IPS DF 6.9 (cell line): ENCODE measurements around the gene CFAP100.

Experiments
- DNase-seq: peaks from one replicate; pipeline ENCODE4 v3.0.0-alpha.2; 2013; ENCODE audit warnings: low read depth, low spot score
- H3K27ac ChIP-seq: one replicate; pipeline ENCODE4 v1.5.1; 2013; ENCODE audit warnings: low read length, control low read depth
- H3K27me3 ChIP-seq: 2 replicates; pipeline ENCODE4 v1.6.1; 2013; ENCODE audit warnings: mild to moderate bottlenecking, low read length; ENCODE audit not compliant: control insufficient read depth, insufficient read depth
- H3K36me3 ChIP-seq: 2 replicates; pipeline ENCODE4 v1.6.1; 2013; ENCODE audit warnings: low read length; ENCODE audit not compliant: control insufficient read depth, insufficient read depth
- H3K4me1 ChIP-seq: 2 replicates; pipeline ENCODE4 v1.6.1; 2013; ENCODE audit warnings: low read length; ENCODE audit not compliant: control insufficient read depth, insufficient read depth
- H3K4me3 ChIP-seq: 2 replicates; pipeline ENCODE4 v1.5.1; 2013; ENCODE audit warnings: mild to moderate bottlenecking, low read length
- H3K9me3 ChIP-seq: 2 replicates; pipeline ENCODE4 v1.6.1; 2013; ENCODE audit warnings: low read length, inconsistent platforms; ENCODE audit not compliant: control insufficient read depth, insufficient read depth
- WGBS: extraction: QIAGEN DNeasy Blood & Tissue Kit; methylation state at CpG from one replicate; pipeline ENCODE4 v1.1.7; 2013; ENCODE audit warnings: mixed read lengths, missing lambda C conversion rate; ENCODE audit not compliant: insufficient read length, insufficient coverage; 5-methylcytosine and 5-hydroxymethylcytosine counted together

The CFAP100 gene

DNA sequence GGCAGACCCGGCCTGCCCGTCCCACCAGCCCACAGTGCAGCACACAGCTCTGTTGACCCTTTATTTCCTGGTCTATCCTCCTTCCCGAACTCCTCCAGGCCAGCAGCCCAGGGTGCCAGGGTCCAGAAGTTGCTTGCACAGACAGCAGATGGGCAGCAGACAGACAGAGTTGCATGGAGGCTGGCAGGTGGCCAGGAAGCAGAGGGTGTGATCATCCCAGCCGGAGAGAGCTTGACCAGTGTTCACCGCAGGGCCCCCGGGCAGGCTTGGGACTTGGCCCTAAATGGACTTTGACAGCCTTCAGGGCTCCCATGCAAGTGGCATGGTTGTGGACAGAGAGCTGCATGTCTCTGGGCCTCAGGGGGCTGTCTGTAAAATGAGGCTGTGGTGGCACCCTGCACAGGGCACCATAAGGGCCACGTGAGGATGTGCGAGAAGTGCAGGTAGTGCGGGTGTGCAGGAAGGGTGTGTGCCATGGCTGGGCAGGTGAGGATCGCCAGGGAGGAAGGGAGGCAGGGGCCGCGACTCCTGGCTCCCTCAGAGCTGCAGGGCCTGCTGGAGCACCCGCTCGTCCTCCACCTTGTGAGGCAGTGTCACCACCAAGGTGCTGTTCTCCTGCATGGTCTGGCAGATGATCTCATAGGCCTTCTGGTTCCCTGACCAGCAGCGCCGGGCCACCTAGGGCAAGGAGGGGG lies 87.2 kb downstream of the CFAP100 start:
- H3K27me3 ChIP-seq, result no peaks in the 10 kb centered on the region
- H3K27ac ChIP-seq, result no peak overlapping the region
- H3K36me3 ChIP-seq, result no peaks in the 10 kb centered on the region
- DNase-seq, result no peak
- no CpG with 5 or more reads among the region's 16 CpGs for WGBS
- peaks cover 6% of the 10 kb centered on the region for H3K4me1 ChIP-seq
- H3K4me3 ChIP-seq, result no peak overlapping the region
- H3K9me3 ChIP-seq, result no peaks in the 10 kb centered on the region

DNA sequence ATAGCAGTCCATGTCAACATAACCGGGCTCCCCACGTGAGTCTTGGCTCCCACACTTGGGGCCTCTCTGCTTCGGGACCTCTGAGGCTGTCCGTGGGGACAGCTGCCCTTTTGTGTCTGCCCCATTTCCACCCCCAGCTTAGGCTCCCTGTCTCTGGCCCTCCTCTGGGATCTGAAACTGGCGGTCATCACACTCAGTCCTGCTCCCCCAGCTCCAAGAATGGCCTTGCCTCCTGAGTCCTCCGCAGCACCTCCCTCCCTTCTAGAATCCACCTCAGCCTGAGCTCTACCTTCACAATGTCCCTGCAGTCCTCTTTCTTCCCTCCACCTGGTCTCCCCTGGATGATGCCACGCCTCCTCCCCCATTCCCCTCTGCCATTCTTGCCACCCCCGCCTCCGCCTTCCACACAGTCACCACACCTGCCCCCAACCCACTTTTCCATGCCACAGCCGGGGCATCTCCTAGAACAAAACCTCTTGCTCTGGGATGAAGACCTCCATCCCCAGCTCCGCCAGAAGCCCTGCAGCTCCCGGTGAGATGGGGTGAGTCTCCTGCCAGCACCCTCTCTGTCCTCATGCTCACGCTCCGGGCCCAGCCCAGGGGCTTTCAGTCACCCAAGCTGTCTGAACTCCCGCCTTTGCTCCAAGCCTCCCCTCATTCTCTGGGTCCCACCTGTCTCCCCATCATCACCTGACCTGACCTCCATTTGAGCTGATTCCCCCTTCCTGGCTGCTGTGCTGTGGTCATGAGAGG lies 88.0 kb downstream of the CFAP100 start:
- no peaks in the 10 kb centered on the region for H3K27me3 ChIP-seq
- H3K36me3 ChIP-seq, result no peaks in the 10 kb centered on the region
- DNase-seq, result no peak
- no peaks in the 10 kb centered on the region for H3K9me3 ChIP-seq
- H3K4me1 ChIP-seq, result peaks cover 5% of the 10 kb centered on the region
- no CpG with 5 or more reads among the region's 15 CpGs for WGBS
- H3K4me3 ChIP-seq, result no peak overlapping the region
- H3K27ac ChIP-seq, result no peak overlapping the region

DNA sequence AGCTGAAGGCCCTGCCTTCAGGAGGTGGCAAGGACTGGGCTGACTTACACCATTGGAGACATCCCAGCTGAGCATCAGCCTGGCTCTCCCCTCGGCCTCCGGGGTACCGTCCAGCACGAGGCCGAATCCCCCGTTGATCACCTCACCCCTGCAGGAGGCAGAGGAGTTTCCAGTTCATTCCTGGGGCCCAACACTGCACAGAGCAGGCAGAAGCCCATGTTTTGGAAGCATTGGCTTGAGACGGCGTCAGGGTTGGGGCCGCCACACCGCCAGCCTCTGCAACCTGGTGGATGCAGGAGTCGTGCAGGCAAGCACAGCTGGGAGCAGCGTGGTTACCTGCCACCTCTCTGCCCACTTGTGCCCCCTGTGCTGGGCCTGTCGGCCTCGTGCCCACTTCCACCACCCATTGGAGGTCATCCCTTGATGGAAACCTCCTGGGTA lies 88.6 kb downstream of the CFAP100 start:
- Histone ChIP-seq H3K27me3 (no peaks in the 10 kb centered on the region), H3K27ac (no peak overlapping the region), H3K36me3 (no peaks in the 10 kb centered on the region), H3K4me1 (peaks cover 5% of the 10 kb centered on the region), H3K4me3 (no peak overlapping the region), H3K9me3 (no peaks in the 10 kb centered on the region)
- DNase-seq, result no peak
- WGBS, result no CpG with 5 or more reads among the region's 14 CpGs

DNA sequence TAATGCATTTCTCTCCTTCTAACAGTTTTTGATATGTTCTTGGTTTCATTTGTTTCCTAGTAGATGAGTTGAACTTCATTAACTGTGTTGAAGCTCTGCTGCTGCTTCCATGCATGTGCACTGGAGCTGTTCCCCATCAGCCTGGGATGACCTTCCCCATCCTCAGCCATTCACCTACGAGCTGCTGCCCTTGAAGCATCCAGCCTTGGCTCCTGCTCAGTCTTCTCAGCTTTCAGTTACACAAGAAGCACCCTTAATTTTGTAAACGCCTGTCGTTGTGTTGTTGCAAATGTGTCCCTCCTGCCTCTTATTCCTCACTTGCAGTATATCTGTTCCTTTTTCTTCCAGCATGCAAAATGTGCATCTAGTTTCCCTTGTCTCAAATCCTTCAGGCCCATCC lies 89.4 kb downstream of the CFAP100 start:
- H3K36me3 ChIP-seq, result no peaks in the 10 kb centered on the region
- no CpG with 5 or more reads among the region's 3 CpGs for WGBS

DNA sequence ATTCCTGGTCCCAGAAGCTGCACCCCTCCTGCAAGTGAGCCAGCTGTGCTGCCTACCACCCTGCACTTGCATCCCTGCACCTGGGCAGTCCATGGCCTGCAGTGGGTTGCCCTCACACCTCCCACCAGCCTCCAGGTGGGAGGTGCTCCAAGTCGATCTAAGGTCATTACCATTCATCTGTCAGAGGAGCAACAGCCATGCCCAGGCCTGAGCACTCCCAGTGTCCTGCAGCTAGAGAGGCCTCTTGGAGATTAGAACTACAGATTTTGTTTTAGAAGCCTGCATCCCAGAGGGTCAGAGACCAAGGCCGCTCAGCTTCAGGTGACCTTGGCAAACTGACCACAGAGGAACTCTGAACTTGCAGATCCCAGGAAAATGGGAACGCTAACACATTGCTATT lies 90.0 kb downstream of the CFAP100 start:
- H3K4me3 ChIP-seq, result no peak overlapping the region
- DNase-seq, result no peak
- H3K4me1 ChIP-seq, result peaks cover 5% of the 10 kb centered on the region
- no peak overlapping the region for H3K27ac ChIP-seq
- WGBS, result no CpG with 5 or more reads among the region's 3 CpGs
- no peaks in the 10 kb centered on the region for H3K9me3 ChIP-seq
- H3K27me3 ChIP-seq, result no peaks in the 10 kb centered on the region
- no peaks in the 10 kb centered on the region for H3K36me3 ChIP-seq

More for the DNA sequence above, 89.4 kb downstream of the CFAP100 start:
- no peak overlapping the region for H3K27ac ChIP-seq
- no peak overlapping the region for H3K4me3 ChIP-seq
- peaks cover 5% of the 10 kb centered on the region for H3K4me1 ChIP-seq
- H3K27me3 ChIP-seq, result no peaks in the 10 kb centered on the region
- H3K9me3 ChIP-seq, result no peaks in the 10 kb centered on the region
- no peak for DNase-seq

DNA sequence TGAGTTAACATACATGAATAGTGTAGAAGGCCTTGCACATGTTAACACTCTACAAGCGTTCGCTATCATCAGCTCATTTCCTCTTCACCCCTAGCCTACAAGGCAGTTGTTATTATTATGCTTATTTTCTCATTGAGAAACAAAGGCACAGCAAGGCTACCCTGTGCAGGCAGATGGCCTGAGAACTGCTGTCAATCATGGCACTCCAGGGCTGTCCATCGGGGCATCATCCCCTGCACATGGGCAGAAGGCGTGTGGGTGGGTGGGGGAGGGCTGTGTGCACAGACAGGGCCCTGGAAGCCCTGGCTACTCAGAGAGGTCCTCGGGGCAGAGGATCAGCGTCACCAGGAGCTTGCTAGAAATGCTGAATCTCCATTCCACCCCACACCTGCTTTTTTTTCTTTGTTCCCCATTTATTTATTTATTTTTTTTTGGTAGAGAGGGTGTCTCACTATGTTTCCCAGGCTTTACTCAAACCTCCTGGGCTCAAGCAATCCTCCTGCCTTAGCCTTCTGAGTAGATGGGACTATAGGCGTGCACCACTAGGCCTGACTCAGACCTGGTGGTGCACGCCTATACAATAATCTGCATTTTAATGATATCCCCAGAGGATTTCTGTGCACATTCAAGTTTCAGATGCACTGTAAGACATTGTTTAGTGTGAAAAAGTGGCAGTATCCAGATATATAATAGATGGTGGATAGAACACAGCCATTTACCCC lies 90.6 kb downstream of the CFAP100 start:
- Histone ChIP-seq H3K27ac (no peak overlapping the region), H3K4me3 (no peak overlapping the region), H3K36me3 (no peaks in the 10 kb centered on the region), H3K9me3 (no peaks in the 10 kb centered on the region), H3K4me1 (peaks cover 5% of the 10 kb centered on the region), H3K27me3 (no peaks in the 10 kb centered on the region)
- no peak for DNase-seq
- no CpG with 5 or more reads among the region's 8 CpGs for WGBS

DNA sequence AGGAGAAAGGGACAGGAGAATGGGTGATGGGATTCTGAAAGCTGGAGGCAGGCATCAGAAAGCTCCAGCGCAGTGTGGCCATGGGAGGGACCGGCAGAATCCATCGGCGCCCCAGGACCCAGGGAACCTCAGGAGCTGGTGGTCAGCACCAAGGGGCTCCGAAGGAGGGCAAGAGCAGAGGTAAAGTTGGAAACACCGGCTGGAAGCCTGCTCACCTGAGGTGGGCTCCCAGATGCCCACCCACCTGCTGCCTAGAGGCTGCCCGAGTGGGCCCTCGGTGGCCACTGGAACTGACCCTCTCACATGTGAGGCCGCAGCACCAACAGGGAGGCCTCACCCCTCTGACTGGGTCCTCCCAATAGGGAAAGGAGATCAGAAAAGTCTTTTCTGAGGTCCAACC lies 91.2 kb downstream of the CFAP100 start:
- Histone ChIP-seq H3K4me3 (no peak overlapping the region), H3K9me3 (no peaks in the 10 kb centered on the region), H3K27ac (no peak overlapping the region), H3K4me1 (peaks cover 5% of the 10 kb centered on the region), H3K27me3 (no peaks in the 10 kb centered on the region), H3K36me3 (no peaks in the 10 kb centered on the region)
- no CpG with 5 or more reads among the region's 9 CpGs for WGBS
- DNase-seq, result no peak
